PC-3 (cell line): Measurements from ENCODE around the gene TBCC. TPM values are rescaled to one million over a fixed set of nuclear protein-coding genes. Genes with fewer than 3 reads are reported as not detected.

Experiments used
- ATAC-seq: fragments of 200-7000 bp; cut with Tn5 transposase; 2 replicates; pipeline ENCODE4 v1.9.1; 2020; ENCODE audit warnings: mild to moderate bottlenecking, moderate library complexity
- BruUV-seq: library from RNA; stranded (reverse); fragments of 400-500 nt; replicated peaks from 2 replicates; lab custom pipeline; 2021; lab: Mats Ljungman, UMichigan
- CTCF ChIA-PET: fragments of 300-600 bp; sonication (Branson Sonifier 250); formaldehyde crosslinking; loops from one replicate; lab custom pipeline; 2022; ENCODE audit warnings: antibody characterized with exemption; lab: Charles Lee
- POLR2A ChIA-PET: fragments of 300-600 bp; sonication (Branson Sonifier 250); formaldehyde crosslinking; loops from one replicate; lab custom pipeline; 2022; ENCODE audit warnings: antibody characterized with exemption; ENCODE audit not compliant: unreplicated experiment; lab: Charles Lee
- DNase-seq: peaks from one replicate; pipeline ENCODE4 v3.0.0-alpha.2; 2015
- H2AFZ ChIP-seq: fragments of 300-600 bp; sonication (generic); 2 replicates; pipeline ENCODE4 v1.6.0; 2016; ENCODE audit warnings: antibody characterized with exemption, low read length
- H3F3A ChIP-seq: fragments of 300-600 bp; sonication (generic); one replicate; pipeline ENCODE4 v1.6.0; 2017; ENCODE audit warnings: antibody characterized with exemption, low read length, control low read depth, mild to moderate bottlenecking; ENCODE audit not compliant: unreplicated experiment
- H3K27ac ChIP-seq: fragments of 300-600 bp; sonication (generic); 2 replicates; pipeline ENCODE4 v1.5.1; 2016; ENCODE audit warnings: mild to moderate bottlenecking, low read length
- H3K27me3 ChIP-seq: fragments of 300-600 bp; sonication (generic); 2 replicates; pipeline ENCODE4 v1.6.1; 2016; ENCODE audit warnings: low read length, mixed read lengths
- H3K36me3 ChIP-seq: fragments of 300-600 bp; sonication (generic); 2 replicates; pipeline ENCODE4 v1.6.1; 2016; ENCODE audit warnings: low read depth, mixed run types, low read length, mixed read lengths
- H3K4me1 ChIP-seq: fragments of 300-600 bp; sonication (generic); 2 replicates; pipeline ENCODE4 v1.5.1; 2016; ENCODE audit warnings: low read length; ENCODE audit not compliant: insufficient read depth
- H3K4me2 ChIP-seq: fragments of 300-600 bp; sonication (generic); 2 replicates; pipeline ENCODE4 v1.6.0; 2016; ENCODE audit warnings: low read length
- H3K4me3 ChIP-seq: fragments of 300-600 bp; sonication (generic); 2 replicates; pipeline ENCODE4 v1.5.1; 2016; ENCODE audit warnings: mild to moderate bottlenecking, low read length, mixed read lengths
- H3K79me2 ChIP-seq: fragments of 300-600 bp; sonication (generic); 2 replicates; pipeline ENCODE4 v1.6.1; 2017; ENCODE audit warnings: low read length, mixed read lengths
- H3K9ac ChIP-seq: fragments of 300-600 bp; sonication (generic); 2 replicates; pipeline ENCODE4 v1.6.0; 2016; ENCODE audit warnings: mild to moderate bottlenecking, low read length
- H3K9me2 ChIP-seq: fragments of 300-600 bp; sonication (generic); replicated peaks from 2 replicates; pipeline ENCODE4 v1.6.1; 2016; ENCODE audit warnings: mixed run types, low read length, mixed read lengths
- H3K9me3 ChIP-seq: fragments of 300-600 bp; sonication (generic); 2 replicates; pipeline ENCODE4 v1.6.1; 2016; ENCODE audit warnings: low read length, mixed read lengths
- H4K20me1 ChIP-seq: fragments of 300-600 bp; sonication (generic); 2 replicates; pipeline ENCODE4 v1.6.1; 2016; ENCODE audit warnings: low read length, mixed read lengths
- CTCF ChIP-seq: fragments of 300-600 bp; sonication (generic); conservative IDR thresholded peaks from 2 replicates; pipeline ENCODE4 v1.5.1; 2017; ENCODE audit warnings: antibody characterized with exemption, low read depth, mild to moderate bottlenecking, low read length
- EZH2 ChIP-seq: fragments of 300-600 bp; sonication (generic); IDR thresholded peaks from one replicate; pipeline ENCODE4 v1.6.1; 2017; ENCODE audit warnings: antibody characterized with exemption, mild to moderate bottlenecking, low read length; ENCODE audit not compliant: unreplicated experiment
- EZH2phosphoT487 ChIP-seq: fragments of 300-600 bp; sonication (generic); IDR thresholded peaks from 2 replicates; pipeline ENCODE4 v1.6.1; 2018; ENCODE audit warnings: mild to moderate bottlenecking, antibody characterized with exemption, low read length, borderline replicate concordance
- intact Hi-C: fragments of 100-400 bp; cut with micrococcal nuclease; formaldehyde crosslinking; loops from 2 replicates; pipeline ENCODE4 v1.9.0; 2023
- total RNA-seq: library from RNA; depleted of rRNA; stranded (reverse); fragments of >200 nt; gene quantifications from 2 replicates; pipeline ENCODE4 v1.2.3, GENCODE V29; 2014

TBCC gene
- total RNA-seq, 1 experiment from 2014 or later = 32.3 TPM

GRCh38 chr6:42762426-42762859 is 16.5 kb upstream of the TBCC start:
- no peaks in the 10 kb centered on the region for H3K9me3 ChIP-seq
- CTCF ChIA-PET = no interaction called here
- peaks cover 8% of the 10 kb centered on the region for H3F3A ChIP-seq
- no peak overlapping the region for H3K9ac ChIP-seq
- H3K27me3 ChIP-seq = no peaks in the 10 kb centered on the region
- no peak overlapping the region for H2AFZ ChIP-seq
- H3K36me3 ChIP-seq = no peaks in the 10 kb centered on the region
- H4K20me1 ChIP-seq = no peaks in the 10 kb centered on the region
- H3K4me1 ChIP-seq = peaks cover 19% of the 10 kb centered on the region
- H3K4me2 ChIP-seq = no peak overlapping the region
- no peak for DNase-seq
- POLR2A ChIA-PET = no interaction called here
- H3K4me3 ChIP-seq = no peak overlapping the region
- intact Hi-C loops = no loop called here
- ATAC-seq = no peak
- no TSS peak for BruUV-seq
- no peak overlapping the region for H3K27ac ChIP-seq
- TF ChIP-seq EZH2phosphoT487 (no peak), EZH2 (no peak), CTCF (no peak)
- no peaks in the 10 kb centered on the region for H3K79me2 ChIP-seq
- no peaks in the 10 kb centered on the region for H3K9me2 ChIP-seq

- H3K9ac ChIP-seq = no peak overlapping the region
- H3K9me2 ChIP-seq = no peaks in the 10 kb centered on the region
- H3K27me3 ChIP-seq = no peaks in the 10 kb centered on the region
- CTCF ChIA-PET = no interaction called here
- ATAC-seq (no peak), DNase-seq (no peak)
- intact Hi-C loops = no loop called here
- H3K36me3 ChIP-seq = no peaks in the 10 kb centered on the region
- no peak overlapping the region for H3K27ac ChIP-seq
- BruUV-seq = no TSS peak
- no peak overlapping the region for H3K4me3 ChIP-seq
- H3K9me3 ChIP-seq = no peaks in the 10 kb centered on the region
- no peak overlapping the region for H3K4me2 ChIP-seq
- H2AFZ ChIP-seq = no peak overlapping the region
- H4K20me1 ChIP-seq = no peaks in the 10 kb centered on the region
- H3K4me1 ChIP-seq = peaks cover 17% of the 10 kb centered on the region
- no peak for TF ChIP-seq CTCF
- TF ChIP-seq EZH2phosphoT487 = no peak
- TF ChIP-seq EZH2 = no peak
- no peaks in the 10 kb centered on the region for H3K79me2 ChIP-seq
- H3F3A ChIP-seq = peaks cover 8% of the 10 kb centered on the region
- POLR2A ChIA-PET = no interaction called here
Measured at GRCh38 chr6:42761287-42762067, 15.6 kb upstream of the TBCC start.

GRCh38 chr6:42758756-42759430 is 13.0 kb upstream of the TBCC start:
- CTCF ChIA-PET = no interaction called here

More at GRCh38 chr6:42758756-42759430, 13.0 kb upstream of the TBCC start:
- Histone ChIP-seq H3K79me2 (no peaks in the 10 kb centered on the region), H2AFZ (no peak overlapping the region), H3K4me3 (no peak overlapping the region), H3K27me3 (no peaks in the 10 kb centered on the region), H3F3A (no peaks in the 10 kb centered on the region), H3K9me3 (no peaks in the 10 kb centered on the region), H3K4me1 (no peaks in the 10 kb centered on the region), H3K9ac (no peak overlapping the region), H3K9me2 (no peaks in the 10 kb centered on the region), H3K36me3 (no peaks in the 10 kb centered on the region), H3K4me2 (no peak overlapping the region), H4K20me1 (no peaks in the 10 kb centered on the region), H3K27ac (no peak overlapping the region)
- ATAC-seq (no peak), DNase-seq (no peak)
- BruUV-seq = no TSS peak
- no peak for TF ChIP-seq EZH2
- no peak for TF ChIP-seq CTCF
- no peak for TF ChIP-seq EZH2phosphoT487
- POLR2A ChIA-PET = no interaction called here
- intact Hi-C loops = no loop called here
